T47D (cell line): Measurements from ENCODE around the gene PCNT.

Experiments used
- DNase-seq, 2 experiments: peaks; one replicate each; pipeline versions ENCODE4 v3.0.0 to v3.0.0-alpha.2; 2011 to 2012; ENCODE audit warnings: low read depth in 1 of 2, low spot score in 1 of 2
- JUND ChIP-seq: IDR thresholded peaks from 2 replicates; pipeline ENCODE4 v1.6.1; 2012; ENCODE audit warnings: low read depth
- in situ Hi-C: cut with HindIII; loops from 2 replicates; pipeline ENCODE4 v1.10.0; 2016; ENCODE audit warnings: low sequenced_read_pairs, low pct_unique_long_range_greater_than_20kb

The PCNT gene

GRCh38 chr21:46482846-46483231 is 158.9 kb downstream of the PCNT start:
- in situ Hi-C loops, result no loop called here
- TF ChIP-seq JUND, result no peak
- no peak for DNase-seq

- TF ChIP-seq JUND, result no peak
- no peak for DNase-seq
- in situ Hi-C loops, result no loop called here
Measured at GRCh38 chr21:46483300-46484295, 159.6 kb downstream of the PCNT start.

GRCh38 chr21:46486481-46487126 is 162.6 kb downstream of the PCNT start:
- DNase-seq, result no peak
- in situ Hi-C loops, result no loop called here
- TF ChIP-seq JUND, result no peak

- DNase-seq, result no peak
- in situ Hi-C loops, result no loop called here
- no peak for TF ChIP-seq JUND
Measured at GRCh38 chr21:46489162-46489663, 165.3 kb downstream of the PCNT start.

- no peak for TF ChIP-seq JUND
- no peak for DNase-seq
- in situ Hi-C loops, result no loop called here
Measured at GRCh38 chr21:46489800-46490199, 165.8 kb downstream of the PCNT start.

GRCh38 chr21:46491553-46491952 is 167.6 kb downstream of the PCNT start:
- no peak for TF ChIP-seq JUND
- no peak for DNase-seq
- in situ Hi-C loops, result no loop called here

- no peak for DNase-seq
- in situ Hi-C loops, result no loop called here
- TF ChIP-seq JUND, result no peak
Measured at GRCh38 chr21:46492851-46493250, 168.9 kb downstream of the PCNT start.

GRCh38 chr21:46493828-46494227 is 169.9 kb downstream of the PCNT start:
- TF ChIP-seq JUND, result no peak
- in situ Hi-C loops, result no loop called here

More at GRCh38 chr21:46493828-46494227, 169.9 kb downstream of the PCNT start:
- no peak for DNase-seq
